ENCODE data around the gene GABRR3.

GRCh38 chr3:98032265-98032664, 2.9 kb downstream of the GABRR3 start:
- no peak for TF ChIP-seq EZH2 (IDR thresholded peaks at IDR 0.05; ENCODE audit: borderline replicate concordance, insufficient read depth, low read length, poor library complexity, severe bottlenecking)
- TF ChIP-seq CTCF (IDR thresholded peaks at IDR 0.05; ENCODE audit: poor library complexity, severe bottlenecking), result no peak
- TF ChIP-seq TAF1 (IDR thresholded peaks at IDR 0.05; ENCODE audit: low read depth), result no peak
- no peak for TF ChIP-seq REST (IDR thresholded peaks at IDR 0.05; ENCODE audit: borderline replicate concordance)
- TF ChIP-seq MXI1 (conservative IDR thresholded peaks at IDR 0.05; ENCODE audit: poor library complexity, severe bottlenecking), result no peak

Data from neural cell (in vitro differentiated cells).